Measurements from ENCODE around the gene CCDC187. TPM values are rescaled to one million over a fixed set of nuclear protein-coding genes. Genes with fewer than 3 reads are reported as not detected.

Gene CCDC187
- total and polyA plus RNA-seq, 2 of the 13 experiments (the other 11 are each of a cell fraction or from before 2014, with no cell fraction given) = 0.03 to 0.13 TPM

DNA sequence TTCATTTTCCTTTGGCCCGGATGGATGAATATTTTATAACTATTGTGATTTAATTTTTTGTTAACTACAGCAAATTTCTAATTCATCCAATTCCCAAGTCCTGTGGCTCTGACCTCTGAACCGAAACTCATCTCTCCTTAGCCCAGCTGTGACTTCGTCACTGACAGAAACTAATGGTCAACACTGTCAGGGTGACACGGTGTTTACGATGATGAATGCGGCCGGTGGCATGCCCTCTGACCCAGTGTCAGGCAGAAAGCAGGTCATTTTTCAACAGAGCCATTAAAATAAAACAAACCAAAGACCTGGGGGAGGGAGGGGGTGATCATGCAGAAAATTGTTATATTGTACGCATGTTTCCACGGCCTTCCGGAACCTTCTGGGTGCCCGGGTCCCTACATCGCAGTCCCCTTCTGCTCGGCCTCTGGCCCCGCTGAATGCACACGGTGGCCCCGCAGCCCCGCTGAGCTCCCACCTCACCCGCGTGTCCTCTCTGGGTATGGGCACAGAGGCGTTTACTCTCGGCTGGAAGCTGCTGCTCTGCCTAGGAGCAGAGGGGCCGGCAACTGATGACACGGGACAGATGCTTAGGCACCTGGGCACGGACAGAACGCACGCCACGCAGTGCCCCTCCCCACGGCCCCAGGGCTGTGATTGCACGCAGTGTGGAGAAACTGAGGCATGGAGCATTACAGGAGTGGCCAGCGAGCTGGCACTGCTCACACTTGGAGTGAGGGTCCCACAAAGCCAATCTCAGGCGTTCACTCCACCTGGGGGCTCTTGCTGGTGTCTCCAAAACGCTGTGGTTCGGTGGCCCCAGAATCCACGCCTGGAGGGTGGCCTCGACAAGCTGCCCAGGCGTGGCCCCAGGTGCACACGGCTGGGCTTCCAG is 8.1 kb downstream of the CCDC187 start (continued):
- TF ChIP-seq ZC3H13 (CRISPR knock-in tag; IDR thresholded peaks at IDR 0.05) = no peak
- no peak for TF ChIP-seq CBFB (CRISPR knock-in tag; IDR thresholded peaks at IDR 0.05)
- TF ChIP-seq KLF15 (CRISPR knock-in tag; IDR thresholded peaks at IDR 0.05; ENCODE audit: borderline replicate concordance) = no peak
- no peak for TF ChIP-seq ZNF234 (CRISPR knock-in tag; conservative IDR thresholded peaks at IDR 0.05)
- TF ChIP-seq KLF11 (CRISPR knock-in tag; IDR thresholded peaks at IDR 0.05) = no peak
- no peak for TF ChIP-seq ZNF510 (CRISPR knock-in tag; IDR thresholded peaks at IDR 0.05; ENCODE audit: low read depth)
- TF ChIP-seq ZSCAN31 (CRISPR knock-in tag; IDR thresholded peaks at IDR 0.05; ENCODE audit: low read depth) = no peak
- TF ChIP-seq, protein P1, sequence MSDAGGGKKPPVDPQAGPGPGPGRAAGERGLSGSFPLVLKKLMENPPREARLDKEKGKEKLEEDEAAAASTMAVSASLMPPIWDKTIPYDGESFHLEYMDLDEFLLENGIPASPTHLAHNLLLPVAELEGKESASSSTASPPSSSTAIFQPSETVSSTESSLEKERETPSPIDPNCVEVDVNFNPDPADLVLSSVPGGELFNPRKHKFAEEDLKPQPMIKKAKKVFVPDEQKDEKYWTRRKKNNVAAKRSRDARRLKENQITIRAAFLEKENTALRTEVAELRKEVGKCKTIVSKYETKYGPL (CRISPR knock-in tag; IDR thresholded peaks at IDR 0.05) = no peak
- no peak for TF ChIP-seq SMAD3 (CRISPR knock-in tag; IDR thresholded peaks at IDR 0.05)
- no peak for TF ChIP-seq ZNF841 (CRISPR knock-in tag; IDR thresholded peaks at IDR 0.05; ENCODE audit: borderline replicate concordance)
- TF ChIP-seq KLF16 (CRISPR knock-in tag; IDR thresholded peaks at IDR 0.05) = no peak
- no peak for TF ChIP-seq EEA1 (CRISPR knock-in tag; IDR thresholded peaks at IDR 0.05; ENCODE audit: borderline replicate concordance)
- TF ChIP-seq, protein P2, sequence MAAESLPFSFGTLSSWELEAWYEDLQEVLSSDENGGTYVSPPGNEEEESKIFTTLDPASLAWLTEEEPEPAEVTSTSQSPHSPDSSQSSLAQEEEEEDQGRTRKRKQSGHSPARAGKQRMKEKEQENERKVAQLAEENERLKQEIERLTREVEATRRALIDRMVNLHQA (CRISPR knock-in tag; IDR thresholded peaks at IDR 0.05) = no peak
- TF ChIP-seq ZNF703 (CRISPR knock-in tag; IDR thresholded peaks at IDR 0.05; ENCODE audit: borderline replicate concordance) = no peak
- TF ChIP-seq ZNF850 (CRISPR knock-in tag; conservative IDR thresholded peaks at IDR 0.05) = no peak
- TF ChIP-seq KLF13 (CRISPR knock-in tag; IDR thresholded peaks at IDR 0.05) = no peak
- TF ChIP-seq CBX1 (IDR thresholded peaks at IDR 0.05; ENCODE audit: low read depth) = no peak
- no peak for TF ChIP-seq ZNF20 (CRISPR knock-in tag; IDR thresholded peaks at IDR 0.05)
- no peak for TF ChIP-seq ETV6 (CRISPR knock-in tag; conservative IDR thresholded peaks at IDR 0.05)
- no peak for TF ChIP-seq KAT8 (CRISPR knock-in tag; IDR thresholded peaks at IDR 0.05)
- TF ChIP-seq FOXP4 (CRISPR knock-in tag; IDR thresholded peaks at IDR 0.05) = 0 out of 2 replicates have a peak, but pooled peaks have one; percentile 21
- TF ChIP-seq, protein P3, sequence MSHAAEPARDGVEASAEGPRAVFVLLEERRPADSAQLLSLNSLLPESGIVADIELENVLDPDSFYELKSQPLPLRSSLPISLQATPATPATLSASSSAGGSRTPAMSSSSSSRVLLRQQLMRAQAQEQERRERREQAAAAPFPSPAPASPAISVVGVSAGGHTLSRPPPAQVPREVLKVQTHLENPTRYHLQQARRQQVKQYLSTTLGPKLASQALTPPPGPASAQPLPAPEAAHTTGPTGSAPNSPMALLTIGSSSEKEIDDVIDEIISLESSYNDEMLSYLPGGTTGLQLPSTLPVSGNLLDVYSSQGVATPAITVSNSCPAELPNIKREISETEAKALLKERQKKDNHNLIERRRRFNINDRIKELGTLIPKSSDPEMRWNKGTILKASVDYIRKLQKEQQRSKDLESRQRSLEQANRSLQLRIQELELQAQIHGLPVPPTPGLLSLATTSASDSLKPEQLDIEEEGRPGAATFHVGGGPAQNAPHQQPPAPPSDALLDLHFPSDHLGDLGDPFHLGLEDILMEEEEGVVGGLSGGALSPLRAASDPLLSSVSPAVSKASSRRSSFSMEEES (CRISPR knock-in tag; IDR thresholded peaks at IDR 0.05) = no peak
- TF ChIP-seq, protein P4, sequence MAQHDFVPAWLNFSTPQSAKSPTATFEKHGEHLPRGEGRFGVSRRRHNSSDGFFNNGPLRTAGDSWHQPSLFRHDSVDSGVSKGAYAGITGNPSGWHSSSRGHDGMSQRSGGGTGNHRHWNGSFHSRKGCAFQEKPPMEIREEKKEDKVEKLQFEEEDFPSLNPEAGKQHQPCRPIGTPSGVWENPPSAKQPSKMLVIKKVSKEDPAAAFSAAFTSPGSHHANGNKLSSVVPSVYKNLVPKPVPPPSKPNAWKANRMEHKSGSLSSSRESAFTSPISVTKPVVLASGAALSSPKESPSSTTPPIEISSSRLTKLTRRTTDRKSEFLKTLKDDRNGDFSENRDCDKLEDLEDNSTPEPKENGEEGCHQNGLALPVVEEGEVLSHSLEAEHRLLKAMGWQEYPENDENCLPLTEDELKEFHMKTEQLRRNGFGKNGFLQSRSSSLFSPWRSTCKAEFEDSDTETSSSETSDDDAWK (CRISPR knock-in tag; IDR thresholded peaks at IDR 0.05) = no peak
- no peak for TF ChIP-seq ZNF460 (CRISPR knock-in tag; IDR thresholded peaks at IDR 0.05; ENCODE audit: borderline replicate concordance)
- TF ChIP-seq KDM3A (CRISPR knock-in tag; IDR thresholded peaks at IDR 0.05; ENCODE audit: low read depth) = no peak
